Pancreas (tissue), 10 donors: ENCODE data around the gene AGPAT2. TPM values are rescaled to one million over a fixed set of nuclear protein-coding genes. Genes with fewer than 3 reads are reported as not detected.
"Not testable (repeated sequence)": the region's sequence is repeated elsewhere in the genome, so short reads cannot be mapped to it uniquely, and the experiment has no call there.

Source experiments
- ATAC-seq, 4 donors: fragments of 200-7000 bp; cut with Tn5 transposase; one replicate each; pipeline versions ENCODE4 v1.8.0 to v1.9.1; 2020; ENCODE audit warnings: mild to moderate bottlenecking in 4 of 4, moderate library complexity in 4 of 4
- DNase-seq, 6 donors: peaks; one replicate each; pipeline ENCODE4 v3.0.0-alpha.2; 2020
- FAIRE-seq: peaks from 2 replicates; lab custom pipeline; 2012; peaks lifted over from hg19 to GRCh38; lab: Jason Lieb, UNC
- H3K27ac ChIP-seq, 4 donors: fragments of 200-600 bp; sonication (generic); 1 replicate in 3 of 4; 2 replicates in 1 of 4; pipeline versions ENCODE4 v1.5.0 to v1.8.0; 2020
- H3K27me3 ChIP-seq, 4 donors: fragments of 200-600 bp; one replicate each; pipeline ENCODE4 v1.8.0; 2021
- H3K36me3 ChIP-seq, 3 donors: fragments of 200-600 bp; sonication (generic) in 1 of 3; one replicate each; pipeline versions ENCODE4 v1.5.0 to v1.8.0; 2020 to 2021
- H3K4me1 ChIP-seq, 3 donors: fragments of 200-600 bp; one replicate each; pipeline ENCODE4 v1.8.0; 2021
- H3K4me3 ChIP-seq, 4 donors: fragments of 200-600 bp; sonication (generic) in 2 of 4; one replicate each; pipeline versions ENCODE4 v1.5.0 to v1.8.0; 2020 to 2021
- H3K9me3 ChIP-seq, 4 donors: fragments of 200-600 bp; one replicate each; pipeline ENCODE4 v1.8.0; 2021
- CTCF ChIP-seq, 4 donors: fragments of 200-600 bp; sonication (generic) in 3 of 4; IDR thresholded peaks; one replicate each; pipeline versions ENCODE4 v1.5.0 to v1.8.0; 2021; ENCODE audit warnings: antibody characterized with exemption in 4 of 4
- whole genome bisulfite sequencing, 2 donors: extraction: QIAGEN DNeasy Blood & Tissue Kit; methylation state at CpG; one replicate each; pipeline ENCODE4 v1.1.7; 2013; 5-methylcytosine and 5-hydroxymethylcytosine counted together
- intact Hi-C, 3 donors: fragments of 100-400 bp; cut with DNase I; formaldehyde crosslinking; loops; one replicate each; pipeline versions ENCODE4 v1.11.1 to v1.14.2; 2022
- polyA plus RNA-seq, 2 donors: library from polyadenylated mRNA; stranded (reverse); fragments of 200-250 nt; gene quantifications; one replicate each; pipeline ENCODE4 v1.2.3, GENCODE V29; 2013
- total RNA-seq, 6 donors: library from RNA; stranded (reverse); fragmentation: NEBNext Ultra II Directional in 4 of 6; extraction: Animal tissue kit (Norgen Biotek cat#: 25700) in 4 of 6; gene quantifications; one replicate each; pipeline versions ENCODE4 v1.2.1 to v1.2.4, GENCODE V29; 2021 to 2023
- donor health status: healthy with polysubstance abuse.
- donor health status: DM: no; HTN: no; CAD: no; lungs with moderate emphysema.
- donor health status: DM: no; HTN: no; CAD: no.
- donor health status: control.
- donor health status: control.
- donor health status: Bipolar disorder and iron deficiency.
- donor health status: DM: yes; HTN: yes; CAD: no.
- donor health status: DM: no; HTN: no; CAD: no.
- donor health status: DM: no; HTN: no; CAD: no.
- donor health status: DM: yes; HTN: yes; CAD: no.

AGPAT2 gene
- total and polyA plus RNA-seq, 8 donors: 57.0 to 158 (median 82.7) TPM

- WGBS, 2 donors: 78 to 81% methylated on average over 11 of the region's 11 CpGs
- TF ChIP-seq CTCF (IDR thresholded peaks at IDR 0.05): no peak
- H3K4me3 ChIP-seq: no peak overlapping the region
- no peak for FAIRE-seq
- no peak for ATAC-seq
- no peak for DNase-seq
- no peaks in the 10 kb centered on the region for H3K27me3 ChIP-seq
- no peak overlapping the region for H3K27ac ChIP-seq
- no peaks in the 10 kb centered on the region for H3K36me3 ChIP-seq
- intact Hi-C loops: loop anchor here in 2 of 3 donors (5.0 to 10.0 kb wide), 3 partner anchors 138 to 320 kb away; partner anchors contain the start of gene SNAPC4 (in 1 of the 2)
- H3K4me1 ChIP-seq: peaks cover 0 to 18% (median 7%) of the 10 kb centered on the region in 3 donors
- H3K9me3 ChIP-seq: no peaks in the 10 kb centered on the region
Observed at GRCh38 chr9:136634904-136635303, 52.4 kb downstream of the AGPAT2 start.

- not testable (repeated sequence) for FAIRE-seq, DNase-seq
- WGBS, 2 donors: 72 to 86% methylated on average over 30 to 36 of the region's 36 CpGs
Observed at GRCh38 chr9:136632491-136633106, 54.7 kb downstream of the AGPAT2 start.

GRCh38 chr9:136632072-136632471 is 55.2 kb downstream of the AGPAT2 start:
- intact Hi-C loops: loop anchor here in 2 of 3 donors (2.0 to 10.0 kb wide), 4 partner anchors 135 to 317 kb away; partner anchors contain the start of gene SNAPC4 (in 1 of the 2)
- not testable (repeated sequence) for H3K9me3 ChIP-seq, FAIRE-seq, H3K36me3 ChIP-seq, DNase-seq, ATAC-seq, H3K4me3 ChIP-seq, H3K27me3 ChIP-seq, H3K27ac ChIP-seq
- WGBS, 2 donors: 46 to 67% methylated on average over 6 to 13 of the region's 13 CpGs
- peaks cover 11 to 28% (median 23%) of the 10 kb centered on the region in 3 donors for H3K4me1 ChIP-seq

More at GRCh38 chr9:136632491-136633106, 54.7 kb downstream of the AGPAT2 start:
- intact Hi-C loops: loop anchor here in 2 of 3 donors (2.0 to 10.0 kb wide), 4 partner anchors 135 to 318 kb away; partner anchors contain the start of gene SNAPC4 (in 1 of the 2)
- not testable (repeated sequence) for H3K9me3 ChIP-seq, ATAC-seq, H3K27ac ChIP-seq, H3K36me3 ChIP-seq, H3K27me3 ChIP-seq, H3K4me3 ChIP-seq
- peaks cover 5 to 23% (median 18%) of the 10 kb centered on the region in 3 donors for H3K4me1 ChIP-seq

- Histone ChIP-seq H3K27me3 (no peaks in the 10 kb centered on the region), H3K4me3 (no peak overlapping the region), H3K9me3 (no peaks in the 10 kb centered on the region), H3K36me3 (no peaks in the 10 kb centered on the region), H3K27ac (no peak overlapping the region), H3K4me1 (peaks cover 18 to 34% (median 28%) of the 10 kb centered on the region in 3 donors)
- WGBS, 2 donors: 34 to 45% methylated on average over 31 of the region's 31 CpGs
- TF ChIP-seq CTCF (IDR thresholded peaks at IDR 0.05): peak; percentile 56 to 72 (median 60)
- DNase-seq: peak; percentile 68 to 91 (median 83)
- FAIRE-seq: no peak
- peak; percentile 59 to 84 (median 70) for ATAC-seq
- intact Hi-C loops: loop anchor here (2.0 to 10.0 kb wide), 4 partner anchors 134 to 317 kb away; partner anchors contain the start of gene SNAPC4 (in 1 of the 3)
Observed at GRCh38 chr9:136631038-136632000, 55.9 kb downstream of the AGPAT2 start.

GRCh38 chr9:136630662-136630992 is 56.6 kb downstream of the AGPAT2 start:
- 38 to 60% methylated on average over 12 of the region's 12 CpGs for WGBS, 2 donors
- Histone ChIP-seq H3K4me3 (no peak overlapping the region), H3K36me3 (no peaks in the 10 kb centered on the region), H3K27ac (no peak overlapping the region), H3K9me3 (no peaks in the 10 kb centered on the region), H3K4me1 (peaks cover 25 to 41% (median 35%) of the 10 kb centered on the region in 3 donors), H3K27me3 (no peaks in the 10 kb centered on the region)
- ATAC-seq: no peak
- DNase-seq: peak in 1 of 6 donors; percentile 3
- FAIRE-seq: no peak
- intact Hi-C loops: loop anchor here (2.0 to 10.0 kb wide), 4 partner anchors 133 to 316 kb away; partner anchors contain the start of gene SNAPC4 (in 1 of the 3)
- no peak for TF ChIP-seq CTCF (IDR thresholded peaks at IDR 0.05)
